ENCODE measurements around the gene ANTXR1. TPM values are rescaled to one million over a fixed set of nuclear protein-coding genes. Genes with fewer than 3 reads are reported as not detected.

The ANTXR1 gene
- total and polyA plus RNA-seq, 11 donors: 5.8 to 75.2 (median 23.3) TPM

DNA sequence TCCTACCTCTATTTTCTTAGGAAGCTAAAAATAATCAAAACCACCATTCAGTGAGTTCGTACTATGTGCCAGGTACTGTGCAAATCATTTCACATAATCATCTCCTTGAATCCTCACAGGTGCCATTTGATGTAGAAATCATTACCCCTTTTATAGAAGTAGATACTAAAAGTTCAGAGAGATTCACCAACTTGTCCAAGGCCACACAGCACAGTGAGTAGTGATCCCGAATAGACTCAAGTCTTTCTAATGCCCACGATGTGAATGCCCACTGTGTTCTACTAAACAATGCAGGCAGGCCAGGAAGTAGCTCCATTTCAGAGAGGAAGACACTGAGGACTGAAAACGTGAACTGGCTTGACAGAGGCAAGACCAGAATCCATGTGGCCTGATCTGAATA lies 68.8 kb downstream of the ANTXR1 start:
- ATAC-seq: no peak
- 85 to 92% (median 85%) methylated on average over 4 of the region's 4 CpGs for WGBS, 4 donors

DNA sequence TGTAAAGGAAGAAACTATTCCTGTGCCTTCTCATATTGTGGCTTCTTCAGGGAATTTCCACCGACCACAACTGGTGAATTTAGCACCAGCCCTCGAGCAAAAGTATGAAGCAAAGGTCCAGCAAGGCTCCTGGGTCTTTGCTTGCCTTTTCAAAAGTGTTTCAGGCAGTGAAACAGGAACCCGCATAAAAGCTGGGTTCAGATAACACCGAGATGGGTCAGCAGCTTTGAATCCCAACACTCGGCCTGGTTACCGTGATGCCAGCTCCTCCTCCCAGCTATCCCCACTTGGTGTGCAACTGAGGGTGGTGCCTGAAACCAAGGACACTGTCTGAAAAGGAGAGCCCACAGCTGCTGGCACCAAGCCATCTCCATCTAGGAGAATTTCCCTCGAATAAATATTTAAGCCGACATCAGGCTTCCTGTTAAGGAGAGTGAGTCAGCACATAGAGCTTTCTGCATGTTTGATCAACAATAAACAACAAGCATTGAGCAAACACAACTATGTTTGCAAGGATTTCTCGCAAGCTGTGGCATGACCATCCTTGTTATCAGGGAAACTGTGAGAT lies 69.5 kb downstream of the ANTXR1 start:
- Histone ChIP-seq H3K4me3 (no peak overlapping the region), H3K36me3 (peaks cover 0 to 25% (median 0%) of the 10 kb centered on the region in 9 donors), H3K9me3 (no peaks in the 10 kb centered on the region), H3K4me1 (peaks cover 0 to 56% (median 16%) of the 10 kb centered on the region in 12 donors), H3K27me3 (no peaks in the 10 kb centered on the region), H3K27ac (peak overlapping the region in 6 of 12 donors; percentile 1 to 83 (median 26))
- intact Hi-C loops (cut with DNase I): loop anchor here in 1 of 10 donors (10.0 kb wide), 1 partner anchor 58 kb away; no protein-coding TSS in a partner anchor
- WGBS, 4 donors: 47 to 59% (median 53%) methylated on average over 9 of the region's 9 CpGs
- DNase-seq (peak; percentile 29 to 65 (median 41)), ATAC-seq (peak in 3 of 4 donors; percentile 10 to 48 (median 33))
- TF ChIP-seq POLR2A (IDR thresholded peaks at IDR 0.05): no peak
- TF ChIP-seq, protein P1, sequence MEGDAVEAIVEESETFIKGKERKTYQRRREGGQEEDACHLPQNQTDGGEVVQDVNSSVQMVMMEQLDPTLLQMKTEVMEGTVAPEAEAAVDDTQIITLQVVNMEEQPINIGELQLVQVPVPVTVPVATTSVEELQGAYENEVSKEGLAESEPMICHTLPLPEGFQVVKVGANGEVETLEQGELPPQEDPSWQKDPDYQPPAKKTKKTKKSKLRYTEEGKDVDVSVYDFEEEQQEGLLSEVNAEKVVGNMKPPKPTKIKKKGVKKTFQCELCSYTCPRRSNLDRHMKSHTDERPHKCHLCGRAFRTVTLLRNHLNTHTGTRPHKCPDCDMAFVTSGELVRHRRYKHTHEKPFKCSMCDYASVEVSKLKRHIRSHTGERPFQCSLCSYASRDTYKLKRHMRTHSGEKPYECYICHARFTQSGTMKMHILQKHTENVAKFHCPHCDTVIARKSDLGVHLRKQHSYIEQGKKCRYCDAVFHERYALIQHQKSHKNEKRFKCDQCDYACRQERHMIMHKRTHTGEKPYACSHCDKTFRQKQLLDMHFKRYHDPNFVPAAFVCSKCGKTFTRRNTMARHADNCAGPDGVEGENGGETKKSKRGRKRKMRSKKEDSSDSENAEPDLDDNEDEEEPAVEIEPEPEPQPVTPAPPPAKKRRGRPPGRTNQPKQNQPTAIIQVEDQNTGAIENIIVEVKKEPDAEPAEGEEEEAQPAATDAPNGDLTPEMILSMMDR (IDR thresholded peaks at IDR 0.05): no peak

More for the DNA sequence above, 68.8 kb downstream of the ANTXR1 start:
- Histone ChIP-seq H3K27me3 (no peaks in the 10 kb centered on the region), H3K27ac (peak overlapping the region in 5 of 12 donors; percentile 12 to 83 (median 35)), H3K9me3 (no peaks in the 10 kb centered on the region), H3K4me3 (no peak overlapping the region), H3K4me1 (peaks cover 0 to 50% (median 16%) of the 10 kb centered on the region in 12 donors), H3K36me3 (peaks cover 0 to 32% (median 0%) of the 10 kb centered on the region in 9 donors)
- intact Hi-C loops (cut with DNase I): loop anchor here in 1 of 10 donors (10.0 kb wide), 1 partner anchor 57 kb away; no protein-coding TSS in a partner anchor
- TF ChIP-seq, protein P1 (IDR thresholded peaks at IDR 0.05): no peak
- no peak for TF ChIP-seq POLR2A (IDR thresholded peaks at IDR 0.05)
- no peak for DNase-seq

DNA sequence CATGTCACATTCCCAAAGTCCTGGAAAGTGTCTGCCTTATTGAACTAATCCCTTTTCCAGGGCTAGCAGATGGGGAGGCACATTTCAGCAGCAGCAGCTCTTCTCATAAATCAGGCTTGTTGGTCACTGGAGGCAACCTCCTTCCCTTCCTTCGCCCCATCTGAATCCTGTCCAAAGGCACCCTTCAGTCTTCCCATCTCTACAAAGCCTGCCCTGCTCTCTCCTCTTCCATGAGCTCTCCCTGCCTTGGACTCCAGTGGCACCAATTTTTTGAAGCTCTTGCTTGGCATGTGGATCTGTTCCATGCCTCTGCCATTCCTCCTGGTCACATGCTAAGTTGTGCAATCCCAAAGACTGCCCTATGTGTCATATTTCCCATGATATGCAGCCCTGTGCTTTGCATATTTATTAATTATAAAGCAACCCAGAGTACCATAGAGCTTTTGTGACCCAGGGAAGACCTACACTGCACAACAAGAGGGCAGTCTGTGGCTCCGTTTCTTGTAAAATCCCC lies 70.3 kb downstream of the ANTXR1 start:
- TF ChIP-seq, protein P1 (IDR thresholded peaks at IDR 0.05): no peak
- no peak for TF ChIP-seq POLR2A (IDR thresholded peaks at IDR 0.05)
- H3K4me3 ChIP-seq: no peak overlapping the region
- no peaks in the 10 kb centered on the region for H3K9me3 ChIP-seq
- H3K4me1 ChIP-seq: peaks cover 0 to 64% (median 16%) of the 10 kb centered on the region in 12 donors
- ATAC-seq: peak; percentile 53 to 71 (median 62)
- H3K27ac ChIP-seq: peak overlapping the region in 4 of 12 donors; percentile 4 to 83 (median 26)
- peaks cover 0 to 17% (median 0%) of the 10 kb centered on the region in 9 donors for H3K36me3 ChIP-seq
- H3K27me3 ChIP-seq: no peaks in the 10 kb centered on the region
- intact Hi-C loops (cut with DNase I): loop anchor here in 1 of 10 donors (10.0 kb wide), 1 partner anchor 58 kb away; no protein-coding TSS in a partner anchor
- no peak for DNase-seq
- WGBS, 4 donors: 83 to 88% (median 85%) methylated on average over 2 of the region's 2 CpGs

DNA sequence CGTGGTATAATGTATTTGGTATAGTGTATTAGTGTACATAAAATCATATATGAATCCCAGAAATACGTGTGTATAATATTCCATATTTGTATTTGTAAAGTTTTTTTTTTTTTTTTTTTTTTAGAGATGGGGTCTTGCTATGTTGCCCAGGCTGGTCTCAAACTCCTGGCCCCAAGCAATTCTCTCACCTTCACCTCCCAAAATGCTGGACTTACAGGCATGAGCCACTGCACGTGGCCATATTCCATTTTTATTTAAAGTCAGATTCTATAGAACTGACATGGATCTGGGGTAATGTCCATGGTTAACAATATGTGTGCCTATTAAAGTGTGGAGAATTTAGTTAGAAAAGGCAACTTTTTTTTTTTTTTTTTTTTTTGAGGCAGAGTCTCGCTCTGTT lies 71.5 kb downstream of the ANTXR1 start:
- intact Hi-C loops (cut with DNase I): loop anchor here in 1 of 10 donors (10.0 kb wide), 1 partner anchor 60 kb away; no protein-coding TSS in a partner anchor
- DNase-seq (no peak), ATAC-seq (no peak)
- Histone ChIP-seq H3K4me1 (peaks cover 0 to 74% (median 16%) of the 10 kb centered on the region in 12 donors), H3K27me3 (no peaks in the 10 kb centered on the region), H3K9me3 (no peaks in the 10 kb centered on the region), H3K4me3 (no peak overlapping the region), H3K27ac (no peak overlapping the region), H3K36me3 (peaks cover 0 to 12% (median 0%) of the 10 kb centered on the region in 9 donors)
- TF ChIP-seq POLR2A (IDR thresholded peaks at IDR 0.05): no peak
- TF ChIP-seq, protein P1 (IDR thresholded peaks at IDR 0.05): no peak
- WGBS, 4 donors: 95 to 99% (median 97%) methylated on average over 4 of the region's 4 CpGs
